ENCODE results near the gene MRPL36. TPM values are rescaled to one million over a fixed set of nuclear protein-coding genes. Genes with fewer than 3 reads are reported as not detected.

MRPL36 gene
- total RNA-seq, 1 donor from 2014 or later = 50.1 TPM

DNA sequence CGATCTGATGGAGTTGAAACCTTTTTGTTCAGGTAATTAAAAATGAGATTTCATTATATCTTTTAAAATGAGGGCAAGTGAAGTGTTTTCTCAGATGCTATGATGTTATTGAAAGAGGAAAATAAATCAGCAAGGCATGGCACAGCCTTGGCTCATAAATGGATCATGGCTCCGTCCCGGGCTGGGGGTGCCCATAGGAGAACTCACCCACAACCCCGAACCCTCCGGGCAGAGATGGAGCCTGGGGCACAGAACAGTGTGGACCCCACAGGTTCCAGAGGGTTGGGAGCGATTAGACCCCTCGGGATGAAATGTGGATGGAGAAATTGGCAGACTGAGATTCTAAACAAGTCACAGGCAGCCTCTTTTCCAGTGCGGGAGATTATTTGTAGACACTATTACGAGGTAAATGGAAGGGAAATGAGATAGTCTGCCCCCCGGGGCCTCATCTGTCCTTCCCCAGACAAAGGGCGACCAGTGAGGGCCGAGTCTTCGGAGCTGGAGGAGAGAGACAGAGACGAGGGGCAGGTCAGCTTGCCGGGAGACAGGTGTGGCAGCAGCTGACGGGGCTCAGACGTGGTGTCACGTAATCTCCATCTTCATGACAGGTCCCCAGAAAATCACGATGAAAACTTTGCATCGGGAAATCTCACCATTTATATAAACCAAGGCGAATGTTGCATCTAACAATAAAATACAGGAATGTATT is 35.2 kb upstream of the MRPL36 start:
- H3K4me1 ChIP-seq = no peaks in the 10 kb centered on the region
- no peak for DNase-seq (ENCODE audit: extremely low spot score in 2 of 2)
- H3K27me3 ChIP-seq = no peaks in the 10 kb centered on the region
- intact Hi-C loops (cut with DNase I) = no loop called here
- TF ChIP-seq, protein P1, sequence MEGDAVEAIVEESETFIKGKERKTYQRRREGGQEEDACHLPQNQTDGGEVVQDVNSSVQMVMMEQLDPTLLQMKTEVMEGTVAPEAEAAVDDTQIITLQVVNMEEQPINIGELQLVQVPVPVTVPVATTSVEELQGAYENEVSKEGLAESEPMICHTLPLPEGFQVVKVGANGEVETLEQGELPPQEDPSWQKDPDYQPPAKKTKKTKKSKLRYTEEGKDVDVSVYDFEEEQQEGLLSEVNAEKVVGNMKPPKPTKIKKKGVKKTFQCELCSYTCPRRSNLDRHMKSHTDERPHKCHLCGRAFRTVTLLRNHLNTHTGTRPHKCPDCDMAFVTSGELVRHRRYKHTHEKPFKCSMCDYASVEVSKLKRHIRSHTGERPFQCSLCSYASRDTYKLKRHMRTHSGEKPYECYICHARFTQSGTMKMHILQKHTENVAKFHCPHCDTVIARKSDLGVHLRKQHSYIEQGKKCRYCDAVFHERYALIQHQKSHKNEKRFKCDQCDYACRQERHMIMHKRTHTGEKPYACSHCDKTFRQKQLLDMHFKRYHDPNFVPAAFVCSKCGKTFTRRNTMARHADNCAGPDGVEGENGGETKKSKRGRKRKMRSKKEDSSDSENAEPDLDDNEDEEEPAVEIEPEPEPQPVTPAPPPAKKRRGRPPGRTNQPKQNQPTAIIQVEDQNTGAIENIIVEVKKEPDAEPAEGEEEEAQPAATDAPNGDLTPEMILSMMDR (IDR thresholded peaks at IDR 0.05) = no peak
- no peak overlapping the region for H3K4me3 ChIP-seq
- no peaks in the 10 kb centered on the region for H3K36me3 ChIP-seq
- no peaks in the 10 kb centered on the region for H3K9me3 ChIP-seq
- no peak overlapping the region for H3K27ac ChIP-seq

DNA sequence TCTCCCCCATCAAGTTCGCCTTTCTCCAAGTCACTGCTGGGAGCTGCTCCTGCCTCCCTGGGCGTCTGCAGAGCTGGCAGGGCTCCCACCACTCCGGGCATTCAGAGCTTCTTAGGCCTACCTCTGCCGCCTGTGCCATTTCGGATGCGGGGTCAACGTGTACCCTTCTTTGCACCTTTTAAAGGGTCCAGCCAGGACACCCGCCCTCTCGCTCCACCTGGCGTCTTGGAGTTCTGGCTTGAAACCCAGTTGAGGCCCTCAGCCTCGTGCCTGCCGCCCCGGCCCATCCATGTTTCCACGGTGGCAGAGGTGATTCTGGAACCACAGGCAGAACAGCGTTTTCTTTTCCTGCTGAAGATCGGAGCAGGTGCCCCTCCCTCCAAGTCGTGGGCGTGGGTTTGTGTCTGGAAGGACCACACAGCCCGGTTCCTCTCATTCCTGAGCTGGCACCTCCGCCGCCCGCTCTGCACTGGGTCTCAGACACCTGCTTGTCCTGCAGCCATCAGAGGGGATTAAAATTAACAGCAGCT is 34.5 kb upstream of the MRPL36 start:
- H3K36me3 ChIP-seq = no peaks in the 10 kb centered on the region
- H3K4me1 ChIP-seq = no peaks in the 10 kb centered on the region
- DNase-seq (ENCODE audit: extremely low spot score in 2 of 2) = no peak
- no peaks in the 10 kb centered on the region for H3K9me3 ChIP-seq
- H3K27ac ChIP-seq = no peak overlapping the region
- TF ChIP-seq POLR2AphosphoS5 (IDR thresholded peaks at IDR 0.05; ENCODE audit: insufficient read depth in 1 of 2, low read depth in 1 of 2) = no peak
- no peak for TF ChIP-seq POLR2A (IDR thresholded peaks at IDR 0.05)
- TF ChIP-seq, protein P1 (IDR thresholded peaks at IDR 0.05) = no peak
- no peaks in the 10 kb centered on the region for H3K27me3 ChIP-seq
- intact Hi-C loops (cut with DNase I) = no loop called here
- no peak overlapping the region for H3K4me3 ChIP-seq

DNA sequence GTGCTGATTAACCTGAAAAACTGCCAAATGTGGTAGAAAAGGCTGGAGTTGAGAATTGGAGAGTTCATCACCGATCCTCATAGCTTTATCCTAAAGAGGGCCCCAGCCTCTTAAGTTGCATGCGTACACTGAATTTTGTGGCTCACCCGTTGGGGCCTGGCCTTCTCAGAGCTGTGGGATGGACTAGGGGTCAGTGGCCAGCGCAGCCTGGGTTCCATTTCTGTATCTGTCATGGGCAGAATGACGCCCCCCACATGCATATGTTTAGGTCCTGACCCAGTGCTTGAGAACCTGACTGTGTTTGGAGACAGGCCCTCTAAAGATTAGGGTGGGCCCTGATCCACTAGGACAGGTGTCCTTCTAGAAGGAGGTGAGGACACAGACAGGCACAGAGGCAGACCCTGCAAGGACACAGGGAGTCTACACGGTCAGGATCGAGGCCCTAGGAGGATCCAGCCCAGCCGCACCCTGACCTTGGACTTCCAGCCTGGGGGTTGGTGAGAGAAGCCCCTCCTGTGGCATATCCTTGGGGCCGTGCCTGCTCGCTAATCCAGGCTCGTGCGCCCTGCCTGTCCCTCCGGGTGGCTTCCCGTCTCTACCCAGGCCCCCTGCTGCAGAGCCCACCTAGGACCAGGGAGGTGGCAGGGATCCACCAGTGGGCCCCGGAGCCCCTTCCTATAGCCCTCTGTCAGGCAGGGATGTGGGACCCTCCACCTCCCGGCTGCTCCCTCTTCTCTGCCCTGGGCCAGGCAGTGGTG is 33.8 kb upstream of the MRPL36 start:
- no peak for DNase-seq (ENCODE audit: extremely low spot score in 2 of 2)
- Histone ChIP-seq H3K4me3 (no peak overlapping the region), H3K27me3 (no peaks in the 10 kb centered on the region), H3K36me3 (no peaks in the 10 kb centered on the region), H3K4me1 (no peaks in the 10 kb centered on the region), H3K27ac (no peak overlapping the region), H3K9me3 (no peaks in the 10 kb centered on the region)
- TF ChIP-seq, protein P1 (IDR thresholded peaks at IDR 0.05) = no peak
- TF ChIP-seq POLR2A (IDR thresholded peaks at IDR 0.05) = no peak
- TF ChIP-seq POLR2AphosphoS5 (IDR thresholded peaks at IDR 0.05; ENCODE audit: insufficient read depth in 1 of 2, low read depth in 1 of 2) = no peak
- intact Hi-C loops (cut with DNase I) = no loop called here

DNA sequence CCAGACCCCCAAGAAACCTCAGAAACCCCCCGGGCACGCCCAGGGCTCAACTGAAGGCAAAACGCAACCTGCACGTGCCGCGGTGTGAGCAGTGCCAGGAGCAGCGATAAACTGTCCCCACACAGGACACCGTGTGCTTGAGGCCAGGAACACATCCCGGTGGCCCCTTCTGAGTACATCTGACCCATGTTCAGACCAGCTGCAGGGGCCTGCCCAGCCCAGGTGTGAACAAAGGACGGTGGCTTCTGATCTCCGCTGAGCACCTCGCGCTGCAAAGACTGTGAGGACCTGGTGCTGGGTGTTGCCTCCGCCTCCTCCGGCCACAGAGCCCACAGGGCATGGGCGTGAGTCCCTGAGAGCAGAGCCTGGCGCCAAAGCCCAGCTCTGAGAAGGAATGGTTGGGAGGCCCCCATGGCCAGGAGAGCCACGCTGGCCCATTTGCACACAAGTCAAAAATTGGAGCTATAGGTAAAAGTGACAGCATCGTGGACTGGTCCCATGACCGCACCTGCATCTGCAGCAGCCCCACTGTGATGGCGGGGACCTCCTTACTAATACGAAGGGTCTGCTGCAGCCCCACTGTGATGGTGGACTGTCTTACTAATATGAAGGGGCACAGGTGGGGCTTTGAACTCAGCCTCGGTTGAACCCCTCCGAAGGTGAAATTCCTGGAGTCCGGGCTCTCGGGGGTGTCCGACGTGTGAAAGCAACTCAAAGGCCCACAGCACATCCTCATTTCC is 33.0 kb upstream of the MRPL36 start:
- DNase-seq (ENCODE audit: extremely low spot score in 2 of 2) = no peak
- Histone ChIP-seq H3K4me1 (no peaks in the 10 kb centered on the region), H3K4me3 (no peak overlapping the region), H3K27ac (no peak overlapping the region), H3K36me3 (no peaks in the 10 kb centered on the region), H3K9me3 (no peaks in the 10 kb centered on the region), H3K27me3 (no peaks in the 10 kb centered on the region)
- intact Hi-C loops (cut with DNase I) = no loop called here
- no peak for TF ChIP-seq POLR2AphosphoS5 (IDR thresholded peaks at IDR 0.05; ENCODE audit: insufficient read depth in 1 of 2, low read depth in 1 of 2)
- no peak for TF ChIP-seq POLR2A (IDR thresholded peaks at IDR 0.05)
- TF ChIP-seq, protein P1 (IDR thresholded peaks at IDR 0.05) = no peak
